ENCODE results near the gene FOXN4.

FOXN4 gene

GRCh38 chr12:109278912-109279311 is 30.2 kb downstream of the FOXN4 start:
- no peak for DNase-seq

GRCh38 chr12:109277899-109278762 is 31.0 kb downstream of the FOXN4 start:
- peak; percentile 2 for DNase-seq

- DNase-seq: no peak
Measured at GRCh38 chr12:109277255-109277898, 31.7 kb downstream of the FOXN4 start.

- DNase-seq: no peak
Measured at GRCh38 chr12:109276160-109276559, 32.9 kb downstream of the FOXN4 start.

- no peak for DNase-seq
Measured at GRCh38 chr12:109275173-109275572, 33.9 kb downstream of the FOXN4 start.

GRCh38 chr12:109274381-109274780 is 34.7 kb downstream of the FOXN4 start:
- no peak for DNase-seq

- no peak for DNase-seq
Measured at GRCh38 chr12:109273354-109273753, 35.7 kb downstream of the FOXN4 start.

- no peak for DNase-seq
Measured at GRCh38 chr12:109271418-109271817, 37.7 kb downstream of the FOXN4 start.

GRCh38 chr12:109270494-109270893 is 38.6 kb downstream of the FOXN4 start:
- DNase-seq: no peak

- no peak for DNase-seq
Measured at GRCh38 chr12:109269428-109269827, 39.7 kb downstream of the FOXN4 start.

GRCh38 chr12:109268896-109269295 is 40.2 kb downstream of the FOXN4 start:
- no peak for DNase-seq

GRCh38 chr12:109267361-109267760 is 41.7 kb downstream of the FOXN4 start:
- no peak for DNase-seq

- DNase-seq: no peak
Measured at GRCh38 chr12:109266106-109266879, 42.8 kb downstream of the FOXN4 start.

- no peak for DNase-seq
Measured at GRCh38 chr12:109264943-109265650, 44.0 kb downstream of the FOXN4 start.

GRCh38 chr12:109264095-109264942 is 44.8 kb downstream of the FOXN4 start:
- peak; percentile 55 for DNase-seq

GRCh38 chr12:109263439-109263838 is 45.6 kb downstream of the FOXN4 start:
- DNase-seq: no peak

GRCh38 chr12:109261939-109262338 is 47.1 kb downstream of the FOXN4 start:
- DNase-seq: no peak

- DNase-seq: no peak
Measured at GRCh38 chr12:109261087-109261486, 48.0 kb downstream of the FOXN4 start.

GRCh38 chr12:109259545-109259895 is 49.6 kb downstream of the FOXN4 start:
- no peak for DNase-seq

GRCh38 chr12:109258607-109259544 is 50.2 kb downstream of the FOXN4 start:
- DNase-seq: no peak

- no peak for DNase-seq
Measured at GRCh38 chr12:109258201-109258600, 50.9 kb downstream of the FOXN4 start.

All from fibroblast of upper back skin (primary cell).